Thoracic aorta (tissue), 2 donors: Measurements from ENCODE around the gene TEX29. TPM values are rescaled to one million over a fixed set of nuclear protein-coding genes. Genes with fewer than 3 reads are reported as not detected.

Experiments used
- ATAC-seq: fragments of 150-250 bp; one replicate; pipeline ENCODE4 v1.8.0; 2017; ENCODE audit warnings: low read depth; ENCODE audit not compliant: insufficient number of reproducible peaks, low FRiP score
- DNase-seq: peaks from one replicate; pipeline ENCODE4 v3.0.0-alpha.2; 2020; ENCODE audit warnings: low spot score
- H3K27ac ChIP-seq, 2 donors: fragments of 200-600 bp; sonication (generic); 1 replicate in 1 of 2; 2 replicates in 1 of 2; pipeline ENCODE4 v1.5.1; 2016; ENCODE audit warnings: mild to moderate bottlenecking in 2 of 2, moderate library complexity in 2 of 2
- H3K27me3 ChIP-seq: fragments of 200-600 bp; sonication (generic); replicated peaks from 2 replicates; pipeline ENCODE4 v1.6.0; 2016; ENCODE audit warnings: mild to moderate bottlenecking; ENCODE audit not compliant: insufficient read depth
- H3K36me3 ChIP-seq: fragments of 200-600 bp; sonication (generic); one replicate; pipeline ENCODE4 v1.5.1; 2016
- H3K4me1 ChIP-seq, 2 donors: fragments of 200-600 bp; sonication (generic); 1 replicate in 1 of 2; 2 replicates in 1 of 2; pipeline versions ENCODE4 v1.5.1 to v1.6.0; 2016; ENCODE audit warnings: low read depth in 2 of 2, mild to moderate bottlenecking in 1 of 2; ENCODE audit not compliant: control insufficient read depth in 1 of 2
- H3K4me3 ChIP-seq: fragments of 200-600 bp; sonication (generic); 2 replicates; pipeline ENCODE4 v1.5.1; 2016; ENCODE audit warnings: mild to moderate bottlenecking
- H3K9me3 ChIP-seq: fragments of 200-600 bp; sonication (generic); 2 replicates; pipeline ENCODE4 v1.5.1; 2016
- total RNA-seq, 2 donors: library from RNA; depleted of rRNA; stranded (reverse); fragments of >200 nt; gene quantifications; one replicate each; pipeline versions ENCODE4 v1.1.0 to v1.2.3, GENCODE V29; 2016
- TF ChIP-seq, protein P1 (sequence below): fragments of 200-600 bp; sonication (generic); IDR thresholded peaks from one replicate; pipeline ENCODE4 v1.5.1; 2019; ENCODE audit warnings: antibody characterized with exemption

The TEX29 gene
- total RNA-seq, 2 donors from 2014 or later, result not detected

DNA sequence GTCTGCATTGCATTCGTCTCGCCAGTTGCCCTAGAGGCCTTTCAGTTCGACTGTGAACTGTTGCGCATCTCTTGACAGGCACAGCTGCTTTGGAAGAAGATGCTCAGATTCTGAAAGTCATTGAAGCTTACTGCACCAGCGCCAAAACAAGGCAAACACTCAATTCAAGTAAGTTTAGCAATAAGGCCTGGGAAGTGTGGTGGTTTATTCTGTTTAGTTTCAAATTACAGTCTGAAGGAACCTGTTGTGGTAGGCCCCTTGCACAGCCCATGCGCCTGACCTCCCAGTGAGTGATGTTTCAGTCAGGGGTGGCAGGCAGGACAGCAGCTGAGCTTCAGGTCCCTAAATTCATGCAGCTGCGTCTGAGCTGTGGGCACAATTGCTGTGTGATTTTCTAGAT is 32.2 kb upstream of the TEX29 start:
- no peak for ATAC-seq
- Histone ChIP-seq H3K36me3 (peaks cover 64% of the 10 kb centered on the region), H3K27me3 (no peaks in the 10 kb centered on the region), H3K9me3 (no peaks in the 10 kb centered on the region), H3K4me3 (no peak overlapping the region), H3K27ac (no peak overlapping the region), H3K4me1 (peaks cover 3 to 24% of the 10 kb centered on the region in 2 donors)
- no peak for DNase-seq
- TF ChIP-seq, protein P1, sequence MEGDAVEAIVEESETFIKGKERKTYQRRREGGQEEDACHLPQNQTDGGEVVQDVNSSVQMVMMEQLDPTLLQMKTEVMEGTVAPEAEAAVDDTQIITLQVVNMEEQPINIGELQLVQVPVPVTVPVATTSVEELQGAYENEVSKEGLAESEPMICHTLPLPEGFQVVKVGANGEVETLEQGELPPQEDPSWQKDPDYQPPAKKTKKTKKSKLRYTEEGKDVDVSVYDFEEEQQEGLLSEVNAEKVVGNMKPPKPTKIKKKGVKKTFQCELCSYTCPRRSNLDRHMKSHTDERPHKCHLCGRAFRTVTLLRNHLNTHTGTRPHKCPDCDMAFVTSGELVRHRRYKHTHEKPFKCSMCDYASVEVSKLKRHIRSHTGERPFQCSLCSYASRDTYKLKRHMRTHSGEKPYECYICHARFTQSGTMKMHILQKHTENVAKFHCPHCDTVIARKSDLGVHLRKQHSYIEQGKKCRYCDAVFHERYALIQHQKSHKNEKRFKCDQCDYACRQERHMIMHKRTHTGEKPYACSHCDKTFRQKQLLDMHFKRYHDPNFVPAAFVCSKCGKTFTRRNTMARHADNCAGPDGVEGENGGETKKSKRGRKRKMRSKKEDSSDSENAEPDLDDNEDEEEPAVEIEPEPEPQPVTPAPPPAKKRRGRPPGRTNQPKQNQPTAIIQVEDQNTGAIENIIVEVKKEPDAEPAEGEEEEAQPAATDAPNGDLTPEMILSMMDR, result no peak

DNA sequence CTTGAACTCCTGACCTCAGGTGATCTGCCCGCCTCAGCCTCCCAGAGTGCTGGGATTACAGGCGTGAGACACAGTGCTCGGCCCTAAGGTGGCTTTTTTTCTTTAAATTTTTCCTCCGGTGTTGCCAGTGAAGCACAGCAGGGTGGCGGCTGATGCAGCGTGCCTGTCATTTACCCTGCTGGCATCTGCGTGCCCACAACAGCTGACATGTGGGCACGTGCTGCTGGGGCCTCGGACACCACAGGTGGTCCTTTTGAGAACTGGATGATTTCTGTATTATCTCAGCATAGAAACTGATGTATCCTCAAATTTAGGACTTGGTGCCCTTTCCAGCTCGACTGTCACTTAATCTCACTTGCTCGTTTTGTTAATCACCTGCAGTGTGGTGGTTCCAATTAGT is 31.2 kb upstream of the TEX29 start:
- H3K4me1 ChIP-seq, result peaks cover 3 to 14% of the 10 kb centered on the region in 2 donors
- no peak overlapping the region for H3K4me3 ChIP-seq
- DNase-seq (no peak), ATAC-seq (no peak)
- H3K9me3 ChIP-seq, result no peaks in the 10 kb centered on the region
- H3K36me3 ChIP-seq, result peaks cover 62% of the 10 kb centered on the region
- no peak overlapping the region for H3K27ac ChIP-seq
- TF ChIP-seq, protein P1, result no peak
- no peaks in the 10 kb centered on the region for H3K27me3 ChIP-seq

DNA sequence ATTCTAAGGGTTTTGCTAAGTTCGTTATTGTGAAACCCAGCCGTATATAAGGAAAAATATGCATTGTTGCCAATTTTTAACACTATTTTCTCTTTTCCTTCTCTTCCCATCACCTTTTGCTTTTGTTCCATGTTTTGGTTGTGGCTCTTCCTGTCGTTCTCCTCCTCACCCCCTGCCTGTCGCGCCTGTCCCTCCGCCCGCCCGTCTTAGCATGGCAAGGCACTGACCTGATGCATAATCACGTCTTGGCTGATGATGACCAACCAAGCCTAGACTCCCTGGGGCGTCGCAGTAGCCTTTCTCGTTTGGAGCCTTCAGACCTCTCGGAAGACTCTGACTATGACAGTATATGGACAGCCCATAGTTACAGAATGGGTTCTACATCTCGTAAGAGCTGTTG is 28.5 kb upstream of the TEX29 start:
- H3K9me3 ChIP-seq, result no peaks in the 10 kb centered on the region
- H3K36me3 ChIP-seq, result peaks cover 52% of the 10 kb centered on the region
- H3K27me3 ChIP-seq, result no peaks in the 10 kb centered on the region
- ATAC-seq (no peak), DNase-seq (no peak)
- no peaks in the 10 kb centered on the region for H3K4me1 ChIP-seq
- no peak overlapping the region for H3K27ac ChIP-seq
- TF ChIP-seq, protein P1, result no peak
- H3K4me3 ChIP-seq, result no peak overlapping the region

GRCh38 chr13:111292710-111293485 is 27.5 kb upstream of the TEX29 start:
- TF ChIP-seq, protein P1, result no peak
- H3K4me3 ChIP-seq, result no peak overlapping the region
- H3K27me3 ChIP-seq, result no peaks in the 10 kb centered on the region
- no peak overlapping the region for H3K27ac ChIP-seq
- DNase-seq (no peak), ATAC-seq (no peak)
- H3K36me3 ChIP-seq, result peaks cover 42% of the 10 kb centered on the region
- no peaks in the 10 kb centered on the region for H3K9me3 ChIP-seq
- no peaks in the 10 kb centered on the region for H3K4me1 ChIP-seq

DNA sequence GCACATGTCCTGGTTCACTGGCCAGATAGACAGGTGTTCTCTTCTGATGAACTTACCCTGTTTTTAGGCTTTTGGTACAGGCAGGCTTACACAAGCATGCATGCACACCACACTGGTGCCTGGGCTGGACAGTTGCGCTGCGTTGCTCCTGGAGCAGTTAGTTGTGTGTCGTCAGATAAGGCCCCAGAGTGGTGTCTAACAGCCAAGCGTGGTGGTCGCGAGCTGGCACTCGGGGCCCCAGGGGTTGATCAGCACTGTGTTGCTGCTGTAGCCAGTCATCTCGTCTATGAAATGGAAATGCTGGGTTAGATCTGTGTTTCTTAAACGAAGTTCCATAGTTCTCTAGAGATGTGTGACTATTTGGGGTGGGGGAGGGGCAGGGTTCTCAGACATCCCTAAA is 24.6 kb upstream of the TEX29 start:
- H3K27ac ChIP-seq, result no peak overlapping the region
- H3K27me3 ChIP-seq, result no peaks in the 10 kb centered on the region
- H3K4me1 ChIP-seq, result no peaks in the 10 kb centered on the region
- ATAC-seq, result no peak
- no peak overlapping the region for H3K4me3 ChIP-seq
- no peaks in the 10 kb centered on the region for H3K9me3 ChIP-seq
- TF ChIP-seq, protein P1, result no peak
- peaks cover 36% of the 10 kb centered on the region for H3K36me3 ChIP-seq
- no peak for DNase-seq
